HG02870 (cell line): ENCODE measurements around the gene AKT1S1.
A peak's percentile ranks its signal among the peaks of the same experiment; 100 is the strongest.

Experiments used
- ATAC-seq: cut with Tn5 transposase; IDR thresholded peaks from one replicate; pipeline ENCODE4 v1.9.1; 2021; ENCODE audit warnings: mild to moderate bottlenecking, moderate library complexity; ENCODE audit not compliant: unreplicated experiment

The AKT1S1 gene

GRCh38 chr19:49887037-49887664 lies 10.0 kb upstream of the AKT1S1 start:
- ATAC-seq, result no peak

GRCh38 chr19:49884760-49885159 lies 7.6 kb upstream of the AKT1S1 start:
- ATAC-seq, result no peak

- no peak for ATAC-seq
Observed at GRCh38 chr19:49884109-49884508, 7.0 kb upstream of the AKT1S1 start.

GRCh38 chr19:49883094-49883493 lies 5.9 kb upstream of the AKT1S1 start:
- ATAC-seq, result no peak

GRCh38 chr19:49882643-49883042 lies 5.5 kb upstream of the AKT1S1 start:
- no peak for ATAC-seq

GRCh38 chr19:49881672-49882394 lies 4.7 kb upstream of the AKT1S1 start:
- no peak for ATAC-seq

- ATAC-seq, result no peak
Observed at GRCh38 chr19:49881186-49881585, 4.0 kb upstream of the AKT1S1 start.

- ATAC-seq, result no peak
Observed at GRCh38 chr19:49880162-49880869, 3.2 kb upstream of the AKT1S1 start.

GRCh38 chr19:49879243-49879963 lies 2.2 kb upstream of the AKT1S1 start:
- no peak for ATAC-seq

GRCh38 chr19:49878744-49879070 lies 1.6 kb upstream of the AKT1S1 start:
- ATAC-seq, result no peak

GRCh38 chr19:49877879-49878743 lies 956 bp upstream of the AKT1S1 start:
- ATAC-seq, result peak; percentile 34

- peak; percentile 39 for ATAC-seq
Observed at GRCh38 chr19:49876422-49877019, 634 bp downstream of the AKT1S1 start.

- ATAC-seq, result no peak
Observed at GRCh38 chr19:49875857-49876421, 1.2 kb downstream of the AKT1S1 start.

- no peak for ATAC-seq
Observed at GRCh38 chr19:49875177-49875576, 2.0 kb downstream of the AKT1S1 start.

- no peak for ATAC-seq
Observed at GRCh38 chr19:49874503-49875157, 2.5 kb downstream of the AKT1S1 start.

GRCh38 chr19:49873834-49874233 lies 3.3 kb downstream of the AKT1S1 start:
- no peak for ATAC-seq

- no peak for ATAC-seq
Observed at GRCh38 chr19:49873129-49873521, 4.0 kb downstream of the AKT1S1 start.

GRCh38 chr19:49872245-49873128 lies 4.7 kb downstream of the AKT1S1 start:
- ATAC-seq, result no peak
